Prostate gland (tissue), 2 donors: ENCODE measurements around the gene COL11A2.

Source experiments
- POLR2A ChIP-seq: fragments of 450-650 bp; IDR thresholded peaks from one replicate; pipeline ENCODE4 v1.6.1; 2016; ENCODE audit warnings: antibody characterized with exemption, mild to moderate bottlenecking
- POLR2AphosphoS5 ChIP-seq: sonication (generic); formaldehyde crosslinking; IDR thresholded peaks from one replicate; pipeline ENCODE4 v1.6.1; 2017; ENCODE audit warnings: antibody characterized with exemption
- TF ChIP-seq, protein P1 (sequence below), 4 experiments: fragments of 200-600 bp in 2 of 4; fragments of 450-650 bp in 2 of 4; sonication (generic) in 2 of 4; IDR thresholded peaks; 1 replicate in 3 of 4; 2 replicates in 1 of 4; pipeline ENCODE4 v1.5.1; 2016 to 2019; ENCODE audit warnings: antibody characterized with exemption in 4 of 4, mild to moderate bottlenecking in 2 of 4, moderate library complexity in 2 of 4

DNA sequence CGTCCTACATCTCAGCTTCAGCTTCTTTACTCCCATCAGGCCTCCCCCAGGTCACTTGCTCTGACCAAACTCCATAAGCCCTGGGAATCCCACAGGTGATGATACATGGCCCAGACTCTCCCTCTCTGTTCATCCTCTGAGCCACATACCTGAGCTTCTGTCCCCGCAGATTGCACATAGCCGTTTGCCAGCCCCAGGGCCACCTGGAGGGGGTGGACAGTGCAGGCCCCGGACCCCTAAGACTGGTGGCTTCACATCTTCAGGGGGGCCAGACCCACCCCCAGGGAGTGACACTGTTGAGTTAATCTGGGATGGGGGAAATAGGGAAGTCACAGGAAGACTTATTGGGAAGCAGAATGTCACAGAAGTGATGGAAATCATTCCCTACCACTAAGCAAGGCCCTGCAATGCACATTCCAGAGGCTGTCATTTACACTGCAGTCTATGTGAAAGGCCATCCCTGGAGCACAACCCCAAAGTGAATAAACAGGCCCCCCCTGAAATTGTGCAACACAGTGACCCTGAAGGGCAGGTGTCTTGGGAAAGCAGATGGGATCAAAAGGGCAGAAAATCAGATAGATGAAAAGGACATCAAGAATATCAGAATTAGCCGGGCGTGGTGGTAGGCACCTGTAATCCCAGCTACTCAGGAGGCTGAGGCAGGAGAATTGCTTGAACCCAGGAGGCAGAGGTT lies 6.0 kb upstream of the COL11A2 start:
- TF ChIP-seq, protein P1, sequence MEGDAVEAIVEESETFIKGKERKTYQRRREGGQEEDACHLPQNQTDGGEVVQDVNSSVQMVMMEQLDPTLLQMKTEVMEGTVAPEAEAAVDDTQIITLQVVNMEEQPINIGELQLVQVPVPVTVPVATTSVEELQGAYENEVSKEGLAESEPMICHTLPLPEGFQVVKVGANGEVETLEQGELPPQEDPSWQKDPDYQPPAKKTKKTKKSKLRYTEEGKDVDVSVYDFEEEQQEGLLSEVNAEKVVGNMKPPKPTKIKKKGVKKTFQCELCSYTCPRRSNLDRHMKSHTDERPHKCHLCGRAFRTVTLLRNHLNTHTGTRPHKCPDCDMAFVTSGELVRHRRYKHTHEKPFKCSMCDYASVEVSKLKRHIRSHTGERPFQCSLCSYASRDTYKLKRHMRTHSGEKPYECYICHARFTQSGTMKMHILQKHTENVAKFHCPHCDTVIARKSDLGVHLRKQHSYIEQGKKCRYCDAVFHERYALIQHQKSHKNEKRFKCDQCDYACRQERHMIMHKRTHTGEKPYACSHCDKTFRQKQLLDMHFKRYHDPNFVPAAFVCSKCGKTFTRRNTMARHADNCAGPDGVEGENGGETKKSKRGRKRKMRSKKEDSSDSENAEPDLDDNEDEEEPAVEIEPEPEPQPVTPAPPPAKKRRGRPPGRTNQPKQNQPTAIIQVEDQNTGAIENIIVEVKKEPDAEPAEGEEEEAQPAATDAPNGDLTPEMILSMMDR (IDR thresholded peaks at IDR 0.05), result no peak
- no peak for TF ChIP-seq POLR2AphosphoS5
- no peak for TF ChIP-seq POLR2A
